Left ventricle myocardium inferior (tissue), 1 donor: ENCODE data around the gene ANKRD13B. TPM values are rescaled to one million over a fixed set of nuclear protein-coding genes. Genes with fewer than 3 reads are reported as not detected.

Experiments used
- DNase-seq: peaks from one replicate; pipeline ENCODE4 v3.0.0-alpha.2; 2020
- H3K27ac ChIP-seq: fragments of 200-600 bp; replicated peaks from 2 replicates; pipeline ENCODE4 v1.8.0; 2021
- H3K27me3 ChIP-seq: fragments of 200-600 bp; 2 replicates; pipeline ENCODE4 v1.8.0; 2021; ENCODE audit warnings: low read depth
- H3K36me3 ChIP-seq: fragments of 200-600 bp; 2 replicates; pipeline ENCODE4 v1.8.0; 2021
- H3K4me1 ChIP-seq: fragments of 200-600 bp; 2 replicates; pipeline ENCODE4 v1.8.0; 2021
- H3K4me3 ChIP-seq: fragments of 200-600 bp; 2 replicates; pipeline ENCODE4 v1.8.0; 2021; ENCODE audit warnings: mild to moderate bottlenecking, moderate library complexity
- H3K9me3 ChIP-seq: fragments of 200-600 bp; replicated peaks from 2 replicates; pipeline ENCODE4 v1.8.0; 2021
- intact Hi-C: fragments of 100-400 bp; cut with micrococcal nuclease; formaldehyde crosslinking; loops from one replicate; pipeline ENCODE4 v1.11.0; 2022
- total RNA-seq: library from RNA; stranded (reverse); fragmentation: NEBNext Ultra II Directional; extraction: Animal tissue kit (Norgen Biotek cat#: 25700); gene quantifications from one replicate; pipeline ENCODE4 v1.2.1, GENCODE V29; 2021
- TF ChIP-seq, protein P1 (sequence below): fragments of 200-600 bp; IDR thresholded peaks from 2 replicates; pipeline ENCODE4 v1.8.0; 2021; ENCODE audit warnings: antibody characterized with exemption, mild to moderate bottlenecking, borderline replicate concordance
- donor health status: DM: no; HTN: yes; CAD: no; lungs with severe emphysema.

ANKRD13B gene
- total RNA-seq, 1 donor from 2014 or later, result 5.9 TPM

DNA sequence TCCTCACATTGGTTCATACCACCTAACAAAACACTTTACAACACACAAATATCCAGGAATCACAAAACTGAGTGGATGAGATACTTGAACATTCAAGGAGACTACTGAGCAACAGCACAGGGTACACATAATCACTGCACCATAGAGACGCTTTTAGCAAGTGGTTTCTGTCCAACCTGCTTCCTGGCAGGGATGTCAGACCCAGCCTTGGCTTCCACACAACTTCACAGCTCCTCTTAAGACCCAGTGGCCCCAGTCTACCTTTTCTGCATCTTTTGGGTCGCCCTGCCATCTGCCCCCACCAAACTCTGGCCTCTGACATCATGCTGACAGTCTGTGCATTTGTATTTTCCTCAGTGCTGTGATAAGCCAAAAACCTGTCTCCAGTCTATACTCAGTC is 35.7 kb downstream of the ANKRD13B start:
- H3K27ac ChIP-seq, result peak overlapping the region; percentile 55
- peaks cover 38% of the 10 kb centered on the region for H3K36me3 ChIP-seq
- no peak overlapping the region for H3K4me3 ChIP-seq
- intact Hi-C loops, result no loop called here
- H3K4me1 ChIP-seq, result peaks cover 42% of the 10 kb centered on the region
- H3K27me3 ChIP-seq, result no peaks in the 10 kb centered on the region
- TF ChIP-seq, protein P1, sequence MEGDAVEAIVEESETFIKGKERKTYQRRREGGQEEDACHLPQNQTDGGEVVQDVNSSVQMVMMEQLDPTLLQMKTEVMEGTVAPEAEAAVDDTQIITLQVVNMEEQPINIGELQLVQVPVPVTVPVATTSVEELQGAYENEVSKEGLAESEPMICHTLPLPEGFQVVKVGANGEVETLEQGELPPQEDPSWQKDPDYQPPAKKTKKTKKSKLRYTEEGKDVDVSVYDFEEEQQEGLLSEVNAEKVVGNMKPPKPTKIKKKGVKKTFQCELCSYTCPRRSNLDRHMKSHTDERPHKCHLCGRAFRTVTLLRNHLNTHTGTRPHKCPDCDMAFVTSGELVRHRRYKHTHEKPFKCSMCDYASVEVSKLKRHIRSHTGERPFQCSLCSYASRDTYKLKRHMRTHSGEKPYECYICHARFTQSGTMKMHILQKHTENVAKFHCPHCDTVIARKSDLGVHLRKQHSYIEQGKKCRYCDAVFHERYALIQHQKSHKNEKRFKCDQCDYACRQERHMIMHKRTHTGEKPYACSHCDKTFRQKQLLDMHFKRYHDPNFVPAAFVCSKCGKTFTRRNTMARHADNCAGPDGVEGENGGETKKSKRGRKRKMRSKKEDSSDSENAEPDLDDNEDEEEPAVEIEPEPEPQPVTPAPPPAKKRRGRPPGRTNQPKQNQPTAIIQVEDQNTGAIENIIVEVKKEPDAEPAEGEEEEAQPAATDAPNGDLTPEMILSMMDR, result no peak
- no peak for DNase-seq
- no peaks in the 10 kb centered on the region for H3K9me3 ChIP-seq

DNA sequence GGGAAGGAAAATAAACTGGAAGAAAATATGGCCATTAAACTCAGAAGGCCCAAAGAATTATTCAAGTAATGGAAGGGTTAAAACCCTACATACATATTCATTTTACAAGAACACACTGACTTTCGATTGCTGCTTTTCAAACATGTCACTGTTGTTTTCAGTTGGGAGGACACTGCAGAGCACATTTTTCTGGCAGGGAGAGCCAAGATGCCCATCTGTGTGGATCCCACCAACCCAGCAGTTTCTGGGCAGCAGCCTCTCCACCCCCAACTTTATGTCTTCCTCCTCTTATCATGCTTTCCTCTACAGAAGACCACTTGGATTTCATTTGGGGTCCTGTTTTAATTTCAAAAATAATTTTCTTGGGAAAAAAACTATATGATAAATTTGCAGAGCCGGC is 36.9 kb downstream of the ANKRD13B start:
- Histone ChIP-seq H3K36me3 (peaks cover 50% of the 10 kb centered on the region), H3K27me3 (no peaks in the 10 kb centered on the region), H3K27ac (no peak overlapping the region), H3K4me3 (no peak overlapping the region), H3K9me3 (no peaks in the 10 kb centered on the region), H3K4me1 (peaks cover 45% of the 10 kb centered on the region)
- intact Hi-C loops, result loop anchor here (10.0 kb wide), 1 partner anchor 145 kb away; no protein-coding TSS in a partner anchor
- TF ChIP-seq, protein P1, result no peak
- no peak for DNase-seq

DNA sequence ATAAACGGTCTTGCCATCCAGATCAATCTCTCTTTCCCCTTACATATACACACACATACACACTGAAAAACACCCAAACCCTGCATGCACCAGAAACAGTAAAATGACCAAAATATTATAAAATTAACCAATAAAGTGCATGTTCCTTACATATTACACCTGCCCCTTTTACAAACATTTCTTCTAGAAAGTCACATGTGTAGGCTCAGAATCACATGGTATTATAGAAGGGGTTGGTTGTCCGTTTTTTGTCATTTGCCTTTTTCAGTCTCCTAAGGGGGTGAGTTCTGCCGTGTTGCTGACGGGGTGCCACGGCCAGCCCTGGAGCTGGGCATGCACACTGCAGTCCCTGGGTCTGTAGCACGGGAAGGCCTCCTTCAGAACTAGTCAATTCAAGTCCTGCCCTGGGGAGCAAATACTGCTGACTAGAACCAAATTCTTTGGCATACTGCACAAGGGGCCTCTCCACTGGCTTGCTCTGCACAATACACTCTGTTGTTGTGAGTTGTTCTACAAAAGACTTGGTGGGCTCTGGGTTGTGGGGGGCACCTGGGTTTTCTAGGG is 37.8 kb downstream of the ANKRD13B start:
- H3K4me3 ChIP-seq, result no peak overlapping the region
- peaks cover 37% of the 10 kb centered on the region for H3K4me1 ChIP-seq
- no peak for DNase-seq
- intact Hi-C loops, result loop anchor here (10.0 kb wide), 1 partner anchor 144 kb away; no protein-coding TSS in a partner anchor
- H3K9me3 ChIP-seq, result no peaks in the 10 kb centered on the region
- H3K27ac ChIP-seq, result no peak overlapping the region
- H3K36me3 ChIP-seq, result peaks cover 58% of the 10 kb centered on the region
- no peaks in the 10 kb centered on the region for H3K27me3 ChIP-seq
- TF ChIP-seq, protein P1, result no peak

DNA sequence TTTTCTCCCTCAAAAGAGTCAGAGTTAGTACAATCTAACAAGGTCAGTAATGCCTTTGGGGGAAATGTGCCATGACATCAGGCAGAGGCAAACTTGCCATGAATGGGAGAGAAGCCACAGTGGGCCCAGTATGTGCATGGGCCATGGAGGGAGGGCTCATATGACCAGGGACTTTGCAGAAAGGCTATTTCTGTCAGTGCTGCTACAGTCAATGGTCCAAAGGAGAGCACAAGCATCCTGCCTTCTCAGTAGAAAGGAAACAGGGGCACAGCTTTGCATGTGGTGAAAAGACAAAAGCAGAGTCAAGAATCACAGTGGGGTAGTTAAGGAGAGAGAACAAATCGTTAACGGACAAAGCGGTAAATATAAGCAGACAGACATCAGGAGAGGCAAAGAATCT is 41.0 kb downstream of the ANKRD13B start:
- H3K4me3 ChIP-seq, result no peak overlapping the region
- H3K9me3 ChIP-seq, result no peaks in the 10 kb centered on the region
- H3K27ac ChIP-seq, result no peak overlapping the region
- no peak for DNase-seq
- no peaks in the 10 kb centered on the region for H3K27me3 ChIP-seq
- peaks cover 68% of the 10 kb centered on the region for H3K36me3 ChIP-seq
- H3K4me1 ChIP-seq, result peaks cover 24% of the 10 kb centered on the region
- TF ChIP-seq, protein P1, result no peak
- intact Hi-C loops, result loop anchor here (10.0 kb wide), 1 partner anchor 141 kb away; no protein-coding TSS in a partner anchor

DNA sequence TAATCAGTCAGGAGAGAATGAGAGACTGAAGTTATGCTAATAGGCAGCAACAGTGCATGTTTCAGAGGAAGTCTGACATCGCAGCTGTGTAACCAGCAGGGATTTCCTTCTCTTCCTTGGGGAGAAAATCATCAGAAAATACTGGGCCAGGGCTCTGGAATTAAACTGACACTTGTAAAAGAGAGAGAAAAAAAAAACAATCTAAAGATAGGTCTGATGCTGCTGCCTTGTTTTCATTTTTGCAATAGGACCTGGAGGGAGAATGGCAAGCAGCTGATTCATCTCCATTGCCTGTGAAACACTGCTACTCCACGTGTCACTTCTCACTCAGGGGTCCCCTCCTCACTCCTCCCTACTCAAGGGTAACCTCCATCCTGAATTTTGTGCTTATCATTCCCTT is 47.5 kb downstream of the ANKRD13B start:
- Histone ChIP-seq H3K36me3 (peaks cover 13% of the 10 kb centered on the region), H3K27me3 (no peaks in the 10 kb centered on the region), H3K4me3 (no peak overlapping the region), H3K27ac (peak overlapping the region; percentile 93), H3K4me1 (peaks cover 69% of the 10 kb centered on the region), H3K9me3 (no peaks in the 10 kb centered on the region)
- intact Hi-C loops, result loop anchor here (10.0 kb wide), 1 partner anchor 114 kb away; no protein-coding TSS in a partner anchor
- TF ChIP-seq, protein P1, result no peak
- DNase-seq, result no peak
